Measurements from ENCODE around the gene ASMTL.

ASMTL gene

GRCh38 chrX:1488141-1488540, 35.4 kb upstream of the ASMTL start:
- Histone ChIP-seq H3K23ac (ENCODE audit: low read length) (no peak overlapping the region), H3K9me3 (ENCODE audit: insufficient read depth, low read depth, low read length) (peaks cover 4% of the 10 kb centered on the region), H3K36me3 (ENCODE audit: control insufficient read depth in 1 of 2, insufficient read depth in 2 of 2, low read length in 2 of 2) (no peaks in the 10 kb centered on the region), H2BK120ac (ENCODE audit: insufficient read depth, low read length, poor library complexity) (no peak overlapping the region), H3K27ac (ENCODE audit: low read depth, low read length) (no peak overlapping the region), H3K79me2 (ENCODE audit: control insufficient read depth, insufficient read depth, low read length, poor library complexity) (no peaks in the 10 kb centered on the region), H3K4me3 (ENCODE audit: low read depth, low read length) (no peak overlapping the region), H3K4ac (ENCODE audit: low read depth, low read length) (no peak overlapping the region), H2BK5ac (ENCODE audit: low read depth, low read length, poor library complexity) (no peak overlapping the region), H4K12ac (ENCODE audit: low read depth, low read length) (no peak overlapping the region), H4K8ac (ENCODE audit: low read depth, low read length) (no peak overlapping the region), H4K91ac (ENCODE audit: low read depth, low read length) (no peak overlapping the region), H3K27me3 (ENCODE audit: insufficient read depth, low read length) (peaks cover 4% of the 10 kb centered on the region), H3K4me1 (ENCODE audit: control insufficient read depth in 1 of 2, insufficient read depth in 2 of 2, low read length in 2 of 2) (peaks cover 3 to 4% of the 10 kb centered on the region in 2 experiments), H3K9ac (ENCODE audit: low read length) (no peak overlapping the region), H3K18ac (ENCODE audit: low read length) (no peak overlapping the region), H2AFZ (ENCODE audit: insufficient read depth, low read length, poor library complexity) (no peak overlapping the region), H3K79me1 (ENCODE audit: low read length) (peaks cover 2% of the 10 kb centered on the region), H3K4me2 (ENCODE audit: low read length) (no peak overlapping the region), H2AK5ac (ENCODE audit: low read length) (no peak overlapping the region), H2BK12ac (ENCODE audit: low read length) (no peak overlapping the region), H3K14ac (ENCODE audit: low read length) (no peak overlapping the region)
- DNase-seq = no peak
- WGBS (ENCODE audit: extremely low coverage, insufficient coverage, insufficient read length) = no CpG with 5 or more reads among the region's 3 CpGs

GRCh38 chrX:1487401-1487800, 34.7 kb upstream of the ASMTL start:
- Histone ChIP-seq H2BK5ac (ENCODE audit: low read depth, low read length, poor library complexity) (no peak overlapping the region), H3K27me3 (ENCODE audit: insufficient read depth, low read length) (peaks cover 1% of the 10 kb centered on the region), H4K8ac (ENCODE audit: low read depth, low read length) (no peak overlapping the region), H3K23ac (ENCODE audit: low read length) (no peak overlapping the region), H4K12ac (ENCODE audit: low read depth, low read length) (no peak overlapping the region), H3K36me3 (ENCODE audit: control insufficient read depth in 1 of 2, insufficient read depth in 2 of 2, low read length in 2 of 2) (no peaks in the 10 kb centered on the region), H3K4me2 (ENCODE audit: low read length) (no peak overlapping the region), H2BK120ac (ENCODE audit: insufficient read depth, low read length, poor library complexity) (no peak overlapping the region), H3K79me1 (ENCODE audit: low read length) (peaks cover 2% of the 10 kb centered on the region), H3K9ac (ENCODE audit: low read length) (no peak overlapping the region), H2AFZ (ENCODE audit: insufficient read depth, low read length, poor library complexity) (no peak overlapping the region), H2BK12ac (ENCODE audit: low read length) (no peak overlapping the region), H3K14ac (ENCODE audit: low read length) (no peak overlapping the region), H3K18ac (ENCODE audit: low read length) (no peak overlapping the region), H3K9me3 (ENCODE audit: insufficient read depth, low read depth, low read length) (peaks cover 4% of the 10 kb centered on the region), H3K4me1 (ENCODE audit: control insufficient read depth in 1 of 2, insufficient read depth in 2 of 2, low read length in 2 of 2) (peaks cover 3 to 4% of the 10 kb centered on the region in 2 experiments), H3K4me3 (ENCODE audit: low read depth, low read length) (no peak overlapping the region), H3K79me2 (ENCODE audit: control insufficient read depth, insufficient read depth, low read length, poor library complexity) (no peaks in the 10 kb centered on the region), H3K4ac (ENCODE audit: low read depth, low read length) (no peak overlapping the region), H2AK5ac (ENCODE audit: low read length) (no peak overlapping the region), H3K27ac (ENCODE audit: low read depth, low read length) (no peak overlapping the region), H4K91ac (ENCODE audit: low read depth, low read length) (no peak overlapping the region)
- no CpG with 5 or more reads among the region's 5 CpGs for WGBS (ENCODE audit: extremely low coverage, insufficient coverage, insufficient read length)
- no peak for DNase-seq

GRCh38 chrX:1486749-1487361, 34.1 kb upstream of the ASMTL start:
- no peak overlapping the region for H4K12ac ChIP-seq (ENCODE audit: low read depth, low read length)
- H3K4me1 ChIP-seq (ENCODE audit: control insufficient read depth in 1 of 2, insufficient read depth in 2 of 2, low read length in 2 of 2) = peaks cover 5 to 6% of the 10 kb centered on the region in 2 experiments
- no peak overlapping the region for H3K18ac ChIP-seq (ENCODE audit: low read length)
- H3K27me3 ChIP-seq (ENCODE audit: insufficient read depth, low read length) = no peaks in the 10 kb centered on the region
- H3K27ac ChIP-seq (ENCODE audit: low read depth, low read length) = no peak overlapping the region
- H2BK5ac ChIP-seq (ENCODE audit: low read depth, low read length, poor library complexity) = no peak overlapping the region
- H3K79me1 ChIP-seq (ENCODE audit: low read length) = peaks cover 2% of the 10 kb centered on the region
- H4K91ac ChIP-seq (ENCODE audit: low read depth, low read length) = peak overlapping the region; percentile 36
- no CpG with 5 or more reads among the region's 18 CpGs for WGBS (ENCODE audit: extremely low coverage, insufficient coverage, insufficient read length)
- H2AK5ac ChIP-seq (ENCODE audit: low read length) = no peak overlapping the region
- H3K36me3 ChIP-seq (ENCODE audit: control insufficient read depth in 1 of 2, insufficient read depth in 2 of 2, low read length in 2 of 2) = no peaks in the 10 kb centered on the region
- peaks cover 2% of the 10 kb centered on the region for H3K9me3 ChIP-seq (ENCODE audit: insufficient read depth, low read depth, low read length)
- no peak overlapping the region for H3K4me2 ChIP-seq (ENCODE audit: low read length)
- H3K23ac ChIP-seq (ENCODE audit: low read length) = no peak overlapping the region
- peak overlapping the region; percentile 34 for H4K8ac ChIP-seq (ENCODE audit: low read depth, low read length)
- H3K14ac ChIP-seq (ENCODE audit: low read length) = no peak overlapping the region
- H3K4me3 ChIP-seq (ENCODE audit: low read depth, low read length) = no peak overlapping the region
- H3K79me2 ChIP-seq (ENCODE audit: control insufficient read depth, insufficient read depth, low read length, poor library complexity) = no peaks in the 10 kb centered on the region
- no peak overlapping the region for H3K4ac ChIP-seq (ENCODE audit: low read depth, low read length)
- H2AFZ ChIP-seq (ENCODE audit: insufficient read depth, low read length, poor library complexity) = no peak overlapping the region
- no peak for DNase-seq
- no peak overlapping the region for H2BK120ac ChIP-seq (ENCODE audit: insufficient read depth, low read length, poor library complexity)
- H3K9ac ChIP-seq (ENCODE audit: low read length) = no peak overlapping the region
- H2BK12ac ChIP-seq (ENCODE audit: low read length) = no peak overlapping the region

GRCh38 chrX:1486177-1486576, 33.5 kb upstream of the ASMTL start:
- H3K4me2 ChIP-seq (ENCODE audit: low read length) = no peak overlapping the region
- peaks cover 8 to 10% of the 10 kb centered on the region in 2 experiments for H3K4me1 ChIP-seq (ENCODE audit: control insufficient read depth in 1 of 2, insufficient read depth in 2 of 2, low read length in 2 of 2)
- H3K9me3 ChIP-seq (ENCODE audit: insufficient read depth, low read depth, low read length) = no peaks in the 10 kb centered on the region
- no peak overlapping the region for H3K14ac ChIP-seq (ENCODE audit: low read length)
- H3K79me2 ChIP-seq (ENCODE audit: control insufficient read depth, insufficient read depth, low read length, poor library complexity) = no peaks in the 10 kb centered on the region
- peaks cover 2% of the 10 kb centered on the region for H3K79me1 ChIP-seq (ENCODE audit: low read length)
- no CpG with 5 or more reads among the region's 5 CpGs for WGBS (ENCODE audit: extremely low coverage, insufficient coverage, insufficient read length)
- no peak overlapping the region for H3K27ac ChIP-seq (ENCODE audit: low read depth, low read length)
- no peak overlapping the region for H2BK12ac ChIP-seq (ENCODE audit: low read length)
- H2AK5ac ChIP-seq (ENCODE audit: low read length) = no peak overlapping the region
- no peaks in the 10 kb centered on the region for H3K36me3 ChIP-seq (ENCODE audit: control insufficient read depth in 1 of 2, insufficient read depth in 2 of 2, low read length in 2 of 2)
- no peak overlapping the region for H4K12ac ChIP-seq (ENCODE audit: low read depth, low read length)
- H3K4me3 ChIP-seq (ENCODE audit: low read depth, low read length) = no peak overlapping the region
- no peak overlapping the region for H2AFZ ChIP-seq (ENCODE audit: insufficient read depth, low read length, poor library complexity)
- no peak overlapping the region for H4K91ac ChIP-seq (ENCODE audit: low read depth, low read length)
- no peak overlapping the region for H4K8ac ChIP-seq (ENCODE audit: low read depth, low read length)
- H3K27me3 ChIP-seq (ENCODE audit: insufficient read depth, low read length) = no peaks in the 10 kb centered on the region
- DNase-seq = no peak
- H2BK120ac ChIP-seq (ENCODE audit: insufficient read depth, low read length, poor library complexity) = no peak overlapping the region
- H2BK5ac ChIP-seq (ENCODE audit: low read depth, low read length, poor library complexity) = no peak overlapping the region
- H3K18ac ChIP-seq (ENCODE audit: low read length) = no peak overlapping the region
- no peak overlapping the region for H3K23ac ChIP-seq (ENCODE audit: low read length)
- no peak overlapping the region for H3K9ac ChIP-seq (ENCODE audit: low read length)
- H3K4ac ChIP-seq (ENCODE audit: low read depth, low read length) = no peak overlapping the region

Measured in trophoblast cell (in vitro differentiated cells and primary cell).